Inferior parietal cortex (tissue), 1 donor: Measurements from ENCODE around the gene UMAD1.

Experiments used
- DNase-seq: peaks from one replicate; pipeline ENCODE4 v3.0.0-alpha.2; 2016; ENCODE audit errors: extremely low spot score

Gene UMAD1

GRCh38 chr7:7920481-7920880 is 279.9 kb downstream of the UMAD1 start:
- DNase-seq: no peak

- no peak for DNase-seq
Measured at GRCh38 chr7:7921830-7922229, 281.3 kb downstream of the UMAD1 start.

GRCh38 chr7:7922684-7923385 is 282.3 kb downstream of the UMAD1 start:
- DNase-seq: no peak

- DNase-seq: no peak
Measured at GRCh38 chr7:7923818-7924217, 283.3 kb downstream of the UMAD1 start.

- no peak for DNase-seq
Measured at GRCh38 chr7:7924303-7924702, 283.8 kb downstream of the UMAD1 start.
